Stimulated activated CD4-positive, alpha-beta T cell treated with anti-CD3 and anti-CD28 coated beads, Interleukin-15, amount 100 ng/mL, for 24 hours (primary cell): ENCODE data around the gene CPLANE2.

Source experiments
- DNase-seq: peaks from one replicate; pipeline ENCODE4 v3.0.0-alpha.2; 2020

CPLANE2 gene

GRCh38 chr1:16186655-16187235 lies 50.2 kb downstream of the CPLANE2 start:
- no peak for DNase-seq

GRCh38 chr1:16184557-16185303 lies 52.3 kb downstream of the CPLANE2 start:
- DNase-seq: no peak

GRCh38 chr1:16183765-16184556 lies 53.0 kb downstream of the CPLANE2 start:
- no peak for DNase-seq

- no peak for DNase-seq
These were observed 53.8 kb downstream of the CPLANE2 start for GRCh38 chr1:16183179-16183578.

- DNase-seq: no peak
These were observed 54.9 kb downstream of the CPLANE2 start for GRCh38 chr1:16181887-16182719.
